ENCODE data around the gene ZC3H6. TPM values are rescaled to one million over a fixed set of nuclear protein-coding genes. Genes with fewer than 3 reads are reported as not detected.

The ZC3H6 gene
- total and polyA plus RNA-seq, 2 of the 13 experiments (the other 11 are each of a cell fraction or from before 2014, with no cell fraction given), result 0.71 to 0.93 TPM

- ATAC-seq, result no peak
- no peak for FAIRE-seq
- Histone ChIP-seq H3K27ac (ENCODE audit: extremely low read length, insufficient read depth, low read length) (no peak overlapping the region), H3K9ac (ENCODE audit: insufficient read depth, low read depth, low read length) (no peak overlapping the region), H3K79me2 (ENCODE audit: insufficient read depth, low read length) (no peaks in the 10 kb centered on the region), H3K27me3 (ENCODE audit: control insufficient read depth in 1 of 2, insufficient read depth in 2 of 2, low read length in 2 of 2) (no peaks in the 10 kb centered on the region), H3K9me3 (ENCODE audit: low read length) (no peaks in the 10 kb centered on the region), H4K20me1 (ENCODE audit: insufficient read depth, low read length) (no peaks in the 10 kb centered on the region), H2AFZ (ENCODE audit: low read length) (no peak overlapping the region), H3K4me3 (replicated peaks in 1 of 3; ENCODE audit: insufficient read depth in 1 of 3, low read depth in 2 of 3, low read length in 3 of 3) (no peak overlapping the region), H3K36me3 (replicated peaks in 1 of 2; ENCODE audit: control insufficient read depth in 1 of 2, insufficient read depth in 2 of 2, low read length in 2 of 2) (peaks cover 9 to 22% of the 10 kb centered on the region in 2 experiments), H3K4me1 (ENCODE audit: insufficient read depth, low read length) (peaks cover 8% of the 10 kb centered on the region; the same call in 1 of the 2 replicates), H3K4me2 (ENCODE audit: low read depth, low read length) (no peak overlapping the region)
- BruUV-seq (replicated peaks), result no TSS peak
- TF ChIP-seq TARDBP (CRISPR knock-in tag; IDR thresholded peaks at IDR 0.05) (no peak), ZSCAN22 (CRISPR knock-in tag; IDR thresholded peaks at IDR 0.05) (no peak), NFKBIZ (CRISPR knock-in tag; IDR thresholded peaks at IDR 0.05) (no peak), JARID2 (CRISPR knock-in tag; IDR thresholded peaks at IDR 0.05; ENCODE audit: insufficient replicate concordance) (no peak), ZNF619 (CRISPR knock-in tag; IDR thresholded peaks at IDR 0.05) (no peak), ZNF646 (CRISPR knock-in tag; IDR thresholded peaks at IDR 0.05) (no peak), ZNF790 (CRISPR knock-in tag; IDR thresholded peaks at IDR 0.05; ENCODE audit: borderline replicate concordance) (no peak)
- WGBS (ENCODE audit: low lambda C conversion rate), result 94% methylated on average over 3 of the region's 3 CpGs
- in situ Hi-C loops (cut with HindIII; ENCODE audit: extremely low pct_ligation_motif_present, low pct_unique_long_range_greater_than_20kb) (no loop called here), intact Hi-C loops (cut with micrococcal nuclease; ENCODE audit: unreplicated experiment) (no loop called here)
- no peak for DNase-seq (ENCODE audit: low spot score)
- POLR2A ChIA-PET, result no interaction called here
- CTCF ChIA-PET (ENCODE audit: low intra/inter-chr PET ratio, low total read pairs), result no interaction called here
These were observed 33.0 kb upstream of the ZC3H6 start for GRCh38 chr2:112242384-112242783.
